Fibroblast of lung (primary cell): ENCODE data around the gene EXOC6. TPM values are rescaled to one million over a fixed set of nuclear protein-coding genes. Genes with fewer than 3 reads are reported as not detected.

ENCODE experiments used
- DNase-seq, 2 donors: peaks; one replicate each; pipeline versions ENCODE4 v3.0.0 to v3.0.0-alpha.2; 2010; ENCODE audit warnings: low read depth in 2 of 2
- H2AFZ ChIP-seq: 2 replicates; pipeline ENCODE4 v1.5.1; 2012; ENCODE audit warnings: low read length, control low read depth, inconsistent platforms
- H3K27ac ChIP-seq: 2 replicates; pipeline ENCODE4 v1.5.1; 2011; ENCODE audit warnings: low read length, control low read depth; ENCODE audit not compliant: insufficient read depth
- H3K27me3 ChIP-seq: 2 replicates; pipeline ENCODE4 v1.5.1; 2011; ENCODE audit warnings: mild to moderate bottlenecking, low read length; ENCODE audit not compliant: control insufficient read depth, insufficient read depth
- H3K36me3 ChIP-seq: 2 replicates; pipeline ENCODE4 v1.5.1; 2011; ENCODE audit warnings: low read length; ENCODE audit not compliant: control insufficient read depth, insufficient read depth
- H3K4me1 ChIP-seq: 2 replicates; pipeline ENCODE4 v1.5.1; 2011; ENCODE audit warnings: low read length; ENCODE audit not compliant: control insufficient read depth, insufficient read depth; ENCODE audit errors: extremely low read depth
- H3K4me2 ChIP-seq: 2 replicates; pipeline ENCODE4 v1.5.1; 2011; ENCODE audit warnings: low read length, control low read depth; ENCODE audit not compliant: insufficient read depth; ENCODE audit errors: extremely low read depth
- H3K4me3 ChIP-seq, 4 experiments: fragments of 200-600 bp in 1 of 4; sonication (generic) in 1 of 4; replicated peaks in 1 of 4; 2 replicates each; pipeline ENCODE4 v1.5.1; 2011 to 2016; ENCODE audit warnings: low read length in 4 of 4, low read depth in 3 of 4, mild to moderate bottlenecking in 3 of 4, control low read depth in 2 of 4, inconsistent platforms in 1 of 4, mixed read lengths in 1 of 4; ENCODE audit not compliant: insufficient read depth in 1 of 4; ENCODE audit errors: control extremely low read depth in 1 of 4
- H3K79me2 ChIP-seq: 2 replicates; pipeline ENCODE4 v1.5.1; 2012; ENCODE audit warnings: mild to moderate bottlenecking, low read length, inconsistent platforms; ENCODE audit not compliant: control insufficient read depth, insufficient read depth
- H3K9ac ChIP-seq: 2 replicates; pipeline ENCODE4 v1.5.1; 2011; ENCODE audit warnings: mild to moderate bottlenecking, low read length, control low read depth; ENCODE audit not compliant: insufficient read depth
- H3K9me3 ChIP-seq: 2 replicates; pipeline ENCODE4 v1.5.1; 2012; ENCODE audit warnings: low read depth, low read length; ENCODE audit not compliant: control insufficient read depth, insufficient read depth
- H4K20me1 ChIP-seq: 2 replicates; pipeline ENCODE4 v1.5.1; 2011; ENCODE audit warnings: low read length; ENCODE audit not compliant: control insufficient read depth, insufficient read depth; ENCODE audit errors: extremely low read depth
- EZH2 ChIP-seq: IDR thresholded peaks from 2 replicates; pipeline ENCODE4 v1.5.1; 2012; ENCODE audit warnings: low read length, control low read depth, mild to moderate bottlenecking; ENCODE audit errors: missing control alignments
- polyA plus RNA-seq, 2 donors: library from polyadenylated mRNA; depleted of rRNA in 1 of 2; stranded (reverse) in 1 of 2; unstranded in 1 of 2; fragments of >200 nt; gene quantifications; 2 replicates each; pipeline ENCODE4 v1.2.1, GENCODE V29; 2011 to 2012; ENCODE audit warnings: missing spikeins in 1 of 2
- total RNA-seq: library from RNA; depleted of rRNA; stranded (reverse); fragments of >200 nt; gene quantifications from 2 replicates; pipeline ENCODE4 v1.2.1, GENCODE V29; 2014
- TF ChIP-seq, protein P1 (sequence below), 2 donors: IDR thresholded peaks in 1 of 2; conservative IDR thresholded peaks in 1 of 2; 1 replicate in 1 of 2; 2 replicates in 1 of 2; pipeline ENCODE4 v1.5.1; 2011 to 2012; ENCODE audit warnings: low read length in 2 of 2, control low read depth in 1 of 2, inconsistent platforms in 1 of 2, low read depth in 1 of 2, mild to moderate bottlenecking in 1 of 2

The EXOC6 gene
- total and polyA plus RNA-seq, 2 donors (not counting 1 experiment from before 2014, with no cell fraction given) = 6.2 to 9.2 TPM

DNA sequence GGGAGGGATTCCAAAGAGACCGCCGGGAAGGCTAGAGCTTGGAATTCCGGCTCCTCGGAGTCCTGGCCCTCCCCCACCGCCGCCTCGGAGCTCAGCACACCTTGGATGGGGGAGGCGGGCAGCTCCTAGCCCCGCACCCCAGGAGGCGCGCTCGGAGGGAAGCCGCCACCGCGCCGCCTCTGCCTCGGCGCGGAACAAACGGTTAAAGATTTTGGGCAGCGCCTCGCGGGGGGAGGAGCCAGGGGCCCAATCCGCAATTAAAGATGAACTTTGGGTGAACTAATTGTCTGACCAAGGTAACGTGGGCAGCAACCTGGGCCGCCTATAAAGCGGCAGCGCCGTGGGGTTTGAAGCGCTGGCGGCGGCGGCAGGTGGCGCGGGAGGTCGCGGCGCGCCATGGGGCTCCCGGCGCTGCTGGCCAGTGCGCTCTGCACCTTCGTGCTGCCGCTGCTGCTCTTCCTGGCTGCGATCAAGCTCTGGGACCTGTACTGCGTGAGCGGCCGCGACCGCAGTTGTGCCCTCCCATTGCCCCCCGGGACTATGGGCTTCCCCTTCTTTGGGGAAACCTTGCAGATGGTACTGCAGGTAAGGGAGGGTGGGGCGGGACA is 225.3 kb downstream of the EXOC6 start, which contains the start of gene CYP26A1:
CYP26A1 (plus strand) TSS at position 355 of the 608 bp plus-strand sequence; CDS start at position 397, 42 bp downstream.
- Histone ChIP-seq H2AFZ (no peak within 1 kb of the TSS), H3K9ac (no peak within 1 kb of the TSS), H3K36me3 (no peaks in the 10 kb centered on the region), H3K79me2 (no peaks in the 10 kb centered on the region), H3K27ac (no peak within 1 kb of the TSS), H3K4me2 (no peak within 1 kb of the TSS), H4K20me1 (no peaks in the 10 kb centered on the region), H3K9me3 (no peaks in the 10 kb centered on the region), H3K4me1 (no peaks in the 10 kb centered on the region), H3K27me3 (peaks cover 53% of the 10 kb centered on the region), H3K4me3 (peak within 1 kb of the TSS in 1 of 4 experiments; percentile 35)
- no peak for TF ChIP-seq EZH2
- TF ChIP-seq, protein P1, sequence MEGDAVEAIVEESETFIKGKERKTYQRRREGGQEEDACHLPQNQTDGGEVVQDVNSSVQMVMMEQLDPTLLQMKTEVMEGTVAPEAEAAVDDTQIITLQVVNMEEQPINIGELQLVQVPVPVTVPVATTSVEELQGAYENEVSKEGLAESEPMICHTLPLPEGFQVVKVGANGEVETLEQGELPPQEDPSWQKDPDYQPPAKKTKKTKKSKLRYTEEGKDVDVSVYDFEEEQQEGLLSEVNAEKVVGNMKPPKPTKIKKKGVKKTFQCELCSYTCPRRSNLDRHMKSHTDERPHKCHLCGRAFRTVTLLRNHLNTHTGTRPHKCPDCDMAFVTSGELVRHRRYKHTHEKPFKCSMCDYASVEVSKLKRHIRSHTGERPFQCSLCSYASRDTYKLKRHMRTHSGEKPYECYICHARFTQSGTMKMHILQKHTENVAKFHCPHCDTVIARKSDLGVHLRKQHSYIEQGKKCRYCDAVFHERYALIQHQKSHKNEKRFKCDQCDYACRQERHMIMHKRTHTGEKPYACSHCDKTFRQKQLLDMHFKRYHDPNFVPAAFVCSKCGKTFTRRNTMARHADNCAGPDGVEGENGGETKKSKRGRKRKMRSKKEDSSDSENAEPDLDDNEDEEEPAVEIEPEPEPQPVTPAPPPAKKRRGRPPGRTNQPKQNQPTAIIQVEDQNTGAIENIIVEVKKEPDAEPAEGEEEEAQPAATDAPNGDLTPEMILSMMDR (conservative IDR thresholded peaks at IDR 0.05 in 1 of 2, IDR thresholded peaks at IDR 0.05 in 1 of 2; ENCODE audit: low read depth in 1 of 2, low read length in 2 of 2) = no peak
- DNase-seq = no peak

- Histone ChIP-seq H2AFZ (no peak overlapping the region), H3K4me2 (no peak overlapping the region), H3K4me1 (no peaks in the 10 kb centered on the region), H3K79me2 (no peaks in the 10 kb centered on the region), H3K36me3 (no peaks in the 10 kb centered on the region), H3K9ac (no peak overlapping the region), H3K27ac (no peak overlapping the region), H3K27me3 (peaks cover 49% of the 10 kb centered on the region), H3K4me3 (peak overlapping the region in 1 of 4 experiments; percentile 35), H4K20me1 (no peaks in the 10 kb centered on the region), H3K9me3 (no peaks in the 10 kb centered on the region)
- peak; percentile 84 for TF ChIP-seq EZH2
- TF ChIP-seq, protein P1 (conservative IDR thresholded peaks at IDR 0.05 in 1 of 2, IDR thresholded peaks at IDR 0.05 in 1 of 2; ENCODE audit: low read depth in 1 of 2, low read length in 2 of 2) = no peak
- DNase-seq = no peak
Measured at GRCh38 chr10:93074147-93074596, 225.9 kb downstream of the EXOC6 start.

DNA sequence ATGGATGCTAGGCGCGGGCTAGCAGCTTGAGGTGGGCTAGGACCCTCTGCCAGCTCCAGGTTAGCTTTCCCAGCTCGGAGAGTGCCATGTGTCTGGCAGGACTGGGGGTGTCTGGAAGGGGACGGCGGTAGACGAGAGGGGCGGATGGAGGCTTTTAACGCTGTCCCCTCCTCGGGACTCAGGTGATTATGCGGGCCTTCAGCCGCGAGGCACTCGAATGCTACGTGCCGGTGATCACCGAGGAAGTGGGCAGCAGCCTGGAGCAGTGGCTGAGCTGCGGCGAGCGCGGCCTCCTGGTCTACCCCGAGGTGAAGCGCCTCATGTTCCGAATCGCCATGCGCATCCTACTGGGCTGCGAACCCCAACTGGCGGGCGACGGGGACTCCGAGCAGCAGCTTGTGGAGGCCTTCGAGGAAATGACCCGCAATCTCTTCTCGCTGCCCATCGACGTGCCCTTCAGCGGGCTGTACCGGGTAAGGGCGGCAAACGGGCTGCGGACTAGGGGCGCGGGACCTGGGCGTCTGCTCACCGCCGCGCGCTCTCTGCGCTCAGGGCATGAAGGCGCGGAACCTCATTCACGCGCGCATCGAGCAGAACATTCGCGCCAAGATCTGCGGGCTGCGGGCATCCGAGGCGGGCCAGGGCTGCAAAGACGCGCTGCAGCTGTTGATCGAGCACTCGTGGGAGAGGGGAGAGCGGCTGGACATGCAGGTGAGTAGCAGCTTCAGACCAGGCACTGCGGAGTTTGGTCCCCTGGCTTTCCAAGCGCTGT is 226.5 kb downstream of the EXOC6 start:
- H3K27me3 ChIP-seq = peaks cover 49% of the 10 kb centered on the region
- no peak overlapping the region for H3K27ac ChIP-seq
- H4K20me1 ChIP-seq = no peaks in the 10 kb centered on the region
- no peaks in the 10 kb centered on the region for H3K4me1 ChIP-seq
- no peaks in the 10 kb centered on the region for H3K36me3 ChIP-seq
- H3K4me2 ChIP-seq = no peak overlapping the region
- TF ChIP-seq, protein P1 (conservative IDR thresholded peaks at IDR 0.05 in 1 of 2, IDR thresholded peaks at IDR 0.05 in 1 of 2; ENCODE audit: low read depth in 1 of 2, low read length in 2 of 2) = no peak
- peak; percentile 94 for TF ChIP-seq EZH2
- no peaks in the 10 kb centered on the region for H3K9me3 ChIP-seq
- no peak for DNase-seq
- H3K9ac ChIP-seq = no peak overlapping the region
- no peak overlapping the region for H3K4me3 ChIP-seq
- no peaks in the 10 kb centered on the region for H3K79me2 ChIP-seq
- no peak overlapping the region for H2AFZ ChIP-seq
